OCI-LY3 (cell line): ENCODE results near the gene FAM98A.

ENCODE experiments used
- H2AFZ ChIP-seq: fragments of 200-600, 300-600 bp; shearing (Covaris generic); 2 replicates; pipeline ENCODE4 v1.6.0; 2014; ENCODE audit warnings: antibody characterized with exemption, low read depth, low read length
- H3K27ac ChIP-seq: fragments of 200-600, 300-600 bp; sonication (generic); 2 replicates; pipeline ENCODE4 v1.5.1; 2014; ENCODE audit warnings: mild to moderate bottlenecking, low read length, moderate library complexity, mixed read lengths
- H3K27me3 ChIP-seq: fragments of 200-600, 300-600 bp; sonication (generic); 2 replicates; pipeline ENCODE4 v1.6.1; 2014; ENCODE audit warnings: low read depth, low read length, mixed read lengths
- H3K36me3 ChIP-seq: fragments of 200-600, 300-600 bp; sonication (generic); replicated peaks from 2 replicates; pipeline ENCODE3; 2014; ENCODE audit warnings: low read depth, low read length, mixed read lengths
- H3K4me1 ChIP-seq: fragments of 300-600, 200-600 bp; sonication (generic); 2 replicates; pipeline ENCODE4 v1.6.1; 2014; ENCODE audit warnings: low read length, mixed read lengths
- H3K4me2 ChIP-seq: fragments of 200-600, 300-600 bp; sonication (generic); 2 replicates; pipeline ENCODE4 v1.6.1; 2014; ENCODE audit warnings: low read length, mixed read lengths
- H3K4me3 ChIP-seq: fragments of 300-600, 200-600 bp; sonication (generic); 2 replicates; pipeline ENCODE4 v1.5.1; 2014; ENCODE audit warnings: antibody characterized with exemption, mild to moderate bottlenecking, low read length, moderate library complexity
- H3K79me2 ChIP-seq: fragments of 300-600, 200-600 bp; shearing (Covaris generic); 2 replicates; pipeline ENCODE4 v1.6.1; 2014; ENCODE audit warnings: mild to moderate bottlenecking, low read length, mixed read lengths
- H3K9ac ChIP-seq: fragments of 300-600, 200-600 bp; shearing (Covaris generic); 2 replicates; pipeline ENCODE4 v1.6.0; 2014; ENCODE audit warnings: mild to moderate bottlenecking, low read length, moderate library complexity
- H3K9me3 ChIP-seq: fragments of 200-600, 300-600 bp; shearing (Covaris generic); 2 replicates; pipeline ENCODE4 v1.6.1; 2014; ENCODE audit warnings: low read length, mixed read lengths; ENCODE audit not compliant: insufficient read depth
- H4K20me1 ChIP-seq: fragments of 200-600, 300-600 bp; sonication (generic); 2 replicates; pipeline ENCODE4 v1.6.1; 2016; ENCODE audit warnings: low read length, mixed read lengths; ENCODE audit not compliant: insufficient read depth
- CTCF ChIP-seq: fragments of 200-600, 300-600 bp; sonication (generic); IDR thresholded peaks from 2 replicates; pipeline ENCODE4 v1.5.1; 2014; ENCODE audit warnings: antibody characterized with exemption, low read length, low read depth
- EZH2phosphoT487 ChIP-seq: fragments of 200-600 bp; shearing (Covaris generic); IDR thresholded peaks from 2 replicates; pipeline ENCODE4 v1.6.1; 2018; ENCODE audit warnings: antibody characterized with exemption, mixed run types, low read depth

Gene FAM98A

GRCh38 chr2:33589444-33589843 is 9.7 kb downstream of the FAM98A start:
- Histone ChIP-seq H3K27ac (no peak overlapping the region), H4K20me1 (no peaks in the 10 kb centered on the region), H3K4me3 (no peak overlapping the region), H3K9ac (no peak overlapping the region), H2AFZ (no peak overlapping the region), H3K27me3 (no peaks in the 10 kb centered on the region), H3K79me2 (peaks cover 3% of the 10 kb centered on the region), H3K4me2 (no peak overlapping the region), H3K9me3 (no peaks in the 10 kb centered on the region), H3K36me3 (peaks cover 68% of the 10 kb centered on the region), H3K4me1 (no peaks in the 10 kb centered on the region)
- TF ChIP-seq EZH2phosphoT487, result no peak
- no peak for TF ChIP-seq CTCF

GRCh38 chr2:33588232-33588631 is 10.9 kb downstream of the FAM98A start:
- no peak overlapping the region for H3K27ac ChIP-seq
- peaks cover 3% of the 10 kb centered on the region for H3K79me2 ChIP-seq
- no peaks in the 10 kb centered on the region for H3K9me3 ChIP-seq
- TF ChIP-seq EZH2phosphoT487, result no peak
- TF ChIP-seq CTCF, result no peak
- H2AFZ ChIP-seq, result no peak overlapping the region
- no peak overlapping the region for H3K9ac ChIP-seq
- peaks cover 65% of the 10 kb centered on the region for H3K36me3 ChIP-seq
- H3K4me2 ChIP-seq, result no peak overlapping the region
- H3K4me1 ChIP-seq, result no peaks in the 10 kb centered on the region
- H3K27me3 ChIP-seq, result no peaks in the 10 kb centered on the region
- no peaks in the 10 kb centered on the region for H4K20me1 ChIP-seq
- no peak overlapping the region for H3K4me3 ChIP-seq

DNA sequence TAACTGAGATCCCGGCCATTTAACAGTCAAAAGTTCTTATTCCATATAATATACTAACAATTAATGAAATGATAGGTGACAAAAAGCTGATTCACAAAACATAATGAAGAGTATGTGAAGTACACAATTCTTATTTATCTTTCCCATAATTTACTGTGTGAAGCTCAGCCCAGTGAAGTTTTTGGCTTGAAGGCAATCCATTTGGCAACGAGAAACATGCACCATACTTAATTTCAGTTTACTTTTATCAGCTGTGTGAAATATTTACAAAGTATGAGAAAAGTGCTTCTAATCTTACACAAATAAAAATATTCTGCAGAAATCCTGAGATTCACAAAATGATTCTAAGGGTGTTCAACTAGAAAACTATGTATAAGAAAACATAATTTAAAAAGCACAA is 12.3 kb downstream of the FAM98A start:
- no peak overlapping the region for H3K4me3 ChIP-seq
- peaks cover 61% of the 10 kb centered on the region for H3K36me3 ChIP-seq

More for the DNA sequence above, 12.3 kb downstream of the FAM98A start:
- H2AFZ ChIP-seq, result no peak overlapping the region
- H4K20me1 ChIP-seq, result no peaks in the 10 kb centered on the region
- no peak overlapping the region for H3K4me2 ChIP-seq
- no peaks in the 10 kb centered on the region for H3K9me3 ChIP-seq
- peaks cover 14% of the 10 kb centered on the region for H3K4me1 ChIP-seq
- TF ChIP-seq CTCF (no peak), EZH2phosphoT487 (no peak)
- peaks cover 3% of the 10 kb centered on the region; the same call in 1 of the 2 replicates for H3K79me2 ChIP-seq
- H3K27me3 ChIP-seq, result no peaks in the 10 kb centered on the region
- H3K27ac ChIP-seq, result no peak overlapping the region
- H3K9ac ChIP-seq, result no peak overlapping the region
